A673 (cell line): ENCODE measurements around the gene DAPK1. TPM values are rescaled to one million over a fixed set of nuclear protein-coding genes. Genes with fewer than 3 reads are reported as not detected.

Experiments
- BruUV-seq: library from RNA; stranded (reverse); fragments of 400-500 nt; replicated peaks from 2 replicates; lab custom pipeline; 2021; lab: Mats Ljungman, UMichigan
- CTCF ChIA-PET: fragments of 300-600 bp; sonication (Branson Sonifier 250); formaldehyde crosslinking; loops from one replicate; lab custom pipeline; 2022; ENCODE audit warnings: antibody characterized with exemption; lab: Charles Lee
- POLR2A ChIA-PET: fragments of 300-600 bp; sonication (Branson Sonifier 250); formaldehyde crosslinking; loops from one replicate; lab custom pipeline; 2022; ENCODE audit warnings: antibody characterized with exemption; ENCODE audit not compliant: low non-redundant PET; lab: Charles Lee
- DNase-seq: peaks from one replicate; pipeline ENCODE4 v3.0.0-alpha.2; 2015; ENCODE audit warnings: low spot score
- H3K27ac ChIP-seq: fragments of 200-600 bp; sonication (generic); 2 replicates; pipeline ENCODE4 v1.5.1; 2016; ENCODE audit warnings: mixed run types, low read depth, mild to moderate bottlenecking, mixed read lengths, antibody characterized with exemption, low read length; ENCODE audit not compliant: poor library complexity, severe bottlenecking
- H3K27me3 ChIP-seq: fragments of 200-600 bp; sonication (generic); replicated peaks from 2 replicates; pipeline ENCODE4 v1.6.1; 2017; ENCODE audit warnings: mixed run types, low read depth, mild to moderate bottlenecking, mixed read lengths, antibody characterized with exemption, low read length; ENCODE audit not compliant: insufficient read depth, poor library complexity
- H3K36me3 ChIP-seq: fragments of 200-600 bp; sonication (generic); 2 replicates; pipeline ENCODE4 v1.6.1; 2016; ENCODE audit warnings: mixed run types, mild to moderate bottlenecking, mixed read lengths, antibody characterized with exemption, low read length; ENCODE audit not compliant: insufficient read depth, poor library complexity, severe bottlenecking
- H3K4me1 ChIP-seq: fragments of 200-600 bp; sonication (generic); 2 replicates; pipeline ENCODE4 v1.6.1; 2017; ENCODE audit warnings: mixed run types, mild to moderate bottlenecking, mixed read lengths, antibody characterized with exemption, low read length; ENCODE audit not compliant: insufficient read depth, poor library complexity, severe bottlenecking
- H3K4me3 ChIP-seq: fragments of 200-600 bp; sonication (generic); 2 replicates; pipeline ENCODE4 v1.5.1; 2016; ENCODE audit warnings: low read depth, mixed run types, mild to moderate bottlenecking, mixed read lengths, low read length; ENCODE audit not compliant: poor library complexity, severe bottlenecking
- H3K9me3 ChIP-seq: fragments of 200-600 bp; sonication (generic); 2 replicates; pipeline ENCODE4 v1.6.1; 2016; ENCODE audit warnings: mixed run types, low read depth, mild to moderate bottlenecking, mixed read lengths, antibody characterized with exemption, low read length; ENCODE audit not compliant: poor library complexity, severe bottlenecking
- EZH2 ChIP-seq: fragments of 200-600 bp; sonication (generic); IDR thresholded peaks from 2 replicates; pipeline ENCODE4 v1.6.1; 2017; ENCODE audit warnings: borderline replicate concordance, low read depth, mild to moderate bottlenecking, mixed read lengths, antibody characterized with exemption, low read length; ENCODE audit not compliant: poor library complexity, severe bottlenecking
- intact Hi-C: fragments of 100-400 bp; cut with micrococcal nuclease; formaldehyde crosslinking; loops from one replicate; pipeline ENCODE4 v1.10.0; 2022; ENCODE audit not compliant: unreplicated experiment
- total RNA-seq: library from RNA; stranded (reverse); gene quantifications from 2 replicates; pipeline ENCODE4 v1.2.3, GENCODE V29; 2021
- TF ChIP-seq, protein P1 (sequence below): fragments of 300-800, 200-600 bp; sonication (generic); conservative IDR thresholded peaks from 2 replicates; pipeline ENCODE4 v1.5.1; 2017; ENCODE audit warnings: low read depth, mild to moderate bottlenecking, antibody characterized with exemption, low read length, moderate library complexity, mixed read lengths

The DAPK1 gene
- total RNA-seq, 1 experiment from 2014 or later, result 380 TPM

DNA sequence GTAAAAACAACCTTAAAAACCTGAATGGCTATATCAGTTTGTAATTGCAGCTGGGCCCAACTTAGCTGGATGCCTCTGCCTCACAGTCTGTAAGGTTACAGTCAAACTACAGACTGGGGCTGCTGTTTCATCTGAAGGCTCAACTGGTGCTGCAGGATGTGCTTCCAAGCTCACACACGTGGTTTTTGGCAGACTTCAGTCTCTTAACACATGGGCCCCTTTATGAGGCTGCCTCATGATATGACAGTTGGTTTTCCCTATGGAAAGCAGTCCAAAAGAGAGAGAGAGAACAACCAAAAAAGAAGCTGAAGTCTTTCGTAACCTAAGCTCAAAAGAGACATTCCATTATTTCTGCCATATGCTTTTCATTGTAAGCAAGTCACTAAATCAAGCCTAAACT, 255.6 kb downstream of the DAPK1 start:
- TF ChIP-seq EZH2, result no peak
- TF ChIP-seq, protein P1, sequence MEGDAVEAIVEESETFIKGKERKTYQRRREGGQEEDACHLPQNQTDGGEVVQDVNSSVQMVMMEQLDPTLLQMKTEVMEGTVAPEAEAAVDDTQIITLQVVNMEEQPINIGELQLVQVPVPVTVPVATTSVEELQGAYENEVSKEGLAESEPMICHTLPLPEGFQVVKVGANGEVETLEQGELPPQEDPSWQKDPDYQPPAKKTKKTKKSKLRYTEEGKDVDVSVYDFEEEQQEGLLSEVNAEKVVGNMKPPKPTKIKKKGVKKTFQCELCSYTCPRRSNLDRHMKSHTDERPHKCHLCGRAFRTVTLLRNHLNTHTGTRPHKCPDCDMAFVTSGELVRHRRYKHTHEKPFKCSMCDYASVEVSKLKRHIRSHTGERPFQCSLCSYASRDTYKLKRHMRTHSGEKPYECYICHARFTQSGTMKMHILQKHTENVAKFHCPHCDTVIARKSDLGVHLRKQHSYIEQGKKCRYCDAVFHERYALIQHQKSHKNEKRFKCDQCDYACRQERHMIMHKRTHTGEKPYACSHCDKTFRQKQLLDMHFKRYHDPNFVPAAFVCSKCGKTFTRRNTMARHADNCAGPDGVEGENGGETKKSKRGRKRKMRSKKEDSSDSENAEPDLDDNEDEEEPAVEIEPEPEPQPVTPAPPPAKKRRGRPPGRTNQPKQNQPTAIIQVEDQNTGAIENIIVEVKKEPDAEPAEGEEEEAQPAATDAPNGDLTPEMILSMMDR, result no peak
- no peak for DNase-seq
- no TSS peak for BruUV-seq
- no peak overlapping the region for H3K4me3 ChIP-seq
- intact Hi-C loops, result no loop called here
- H3K27ac ChIP-seq, result no peak overlapping the region
- H3K36me3 ChIP-seq, result no peaks in the 10 kb centered on the region
- H3K9me3 ChIP-seq, result peaks cover 5% of the 10 kb centered on the region
- peaks cover 11% of the 10 kb centered on the region for H3K4me1 ChIP-seq
- ChIA-PET POLR2A (no interaction called here), CTCF (no interaction called here)
- no peaks in the 10 kb centered on the region for H3K27me3 ChIP-seq

Other genes starting within 250 kb of the DAPK1 start
- 17.0 and 21.0 TPM in 2 replicates for gene CTSL, start 228.3 kb downstream of the DAPK1 start, total RNA-seq